Transverse colon (tissue), 3 donors: ENCODE data around the gene KBTBD2.

ENCODE experiments used
- EP300 ChIP-seq: sonication (generic); formaldehyde crosslinking; IDR thresholded peaks from one replicate; pipeline ENCODE4 v1.6.1; 2017; ENCODE audit warnings: antibody characterized with exemption, low read depth
- POLR2A ChIP-seq: fragments of 450-650 bp; IDR thresholded peaks from one replicate; pipeline ENCODE4 v1.6.1; 2016; ENCODE audit warnings: antibody characterized with exemption, mild to moderate bottlenecking, moderate library complexity
- TF ChIP-seq, protein P1 (sequence below), 5 experiments: fragments of 200-600 bp in 3 of 5; fragments of 450-650 bp in 2 of 5; sonication (generic) in 3 of 5; IDR thresholded peaks; 1 replicate in 2 of 5; 2 replicates in 3 of 5; pipeline ENCODE4 v1.5.1; 2016 to 2017; ENCODE audit warnings: antibody characterized with exemption in 5 of 5, inconsistent platforms in 3 of 5, mild to moderate bottlenecking in 2 of 5, moderate library complexity in 1 of 5

DNA sequence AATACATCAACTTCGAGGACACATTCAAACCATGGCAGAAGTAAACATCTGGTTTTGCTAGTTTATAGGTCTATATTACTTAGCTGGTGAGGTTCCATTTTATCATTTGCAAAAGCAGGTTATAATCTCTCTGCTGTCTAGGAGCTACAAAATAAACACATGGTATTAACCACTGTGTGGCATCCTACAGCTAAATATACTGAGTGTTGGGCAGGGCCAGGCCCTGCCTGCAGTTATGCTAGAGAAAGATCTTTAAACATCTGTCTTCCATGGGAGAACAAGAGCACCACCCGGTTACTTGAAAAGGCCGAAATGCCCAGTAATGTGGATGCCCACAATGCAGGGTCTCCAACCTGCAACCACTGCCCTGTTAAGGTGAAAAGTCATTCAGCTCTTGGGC, 45.1 kb upstream of the KBTBD2 start:
- no peak for TF ChIP-seq POLR2A
- TF ChIP-seq, protein P1, sequence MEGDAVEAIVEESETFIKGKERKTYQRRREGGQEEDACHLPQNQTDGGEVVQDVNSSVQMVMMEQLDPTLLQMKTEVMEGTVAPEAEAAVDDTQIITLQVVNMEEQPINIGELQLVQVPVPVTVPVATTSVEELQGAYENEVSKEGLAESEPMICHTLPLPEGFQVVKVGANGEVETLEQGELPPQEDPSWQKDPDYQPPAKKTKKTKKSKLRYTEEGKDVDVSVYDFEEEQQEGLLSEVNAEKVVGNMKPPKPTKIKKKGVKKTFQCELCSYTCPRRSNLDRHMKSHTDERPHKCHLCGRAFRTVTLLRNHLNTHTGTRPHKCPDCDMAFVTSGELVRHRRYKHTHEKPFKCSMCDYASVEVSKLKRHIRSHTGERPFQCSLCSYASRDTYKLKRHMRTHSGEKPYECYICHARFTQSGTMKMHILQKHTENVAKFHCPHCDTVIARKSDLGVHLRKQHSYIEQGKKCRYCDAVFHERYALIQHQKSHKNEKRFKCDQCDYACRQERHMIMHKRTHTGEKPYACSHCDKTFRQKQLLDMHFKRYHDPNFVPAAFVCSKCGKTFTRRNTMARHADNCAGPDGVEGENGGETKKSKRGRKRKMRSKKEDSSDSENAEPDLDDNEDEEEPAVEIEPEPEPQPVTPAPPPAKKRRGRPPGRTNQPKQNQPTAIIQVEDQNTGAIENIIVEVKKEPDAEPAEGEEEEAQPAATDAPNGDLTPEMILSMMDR (IDR thresholded peaks at IDR 0.05) = no peak
- TF ChIP-seq EP300 = no peak
